Loucy (cell line): ENCODE results near the gene MYOF.

Experiments used
- H2AFZ ChIP-seq: fragments of 200-600 bp; sonication (generic); 2 replicates; pipeline ENCODE4 v1.6.0; 2016; ENCODE audit warnings: antibody characterized with exemption, mild to moderate bottlenecking, low read length, moderate library complexity
- H3F3A ChIP-seq: fragments of 200-600 bp; 2 replicates; pipeline ENCODE4 v1.6.0; 2016; ENCODE audit warnings: antibody characterized with exemption, low read depth, mild to moderate bottlenecking
- H3K27me3 ChIP-seq: fragments of 200-600 bp; sonication (generic); 2 replicates; pipeline ENCODE4 v1.6.1; 2014; ENCODE audit warnings: low read length, mild to moderate bottlenecking; ENCODE audit not compliant: insufficient read depth, poor library complexity, severe bottlenecking
- H3K36me3 ChIP-seq: fragments of 200-600 bp; sonication (generic); 2 replicates; pipeline ENCODE4 v1.6.1; 2016; ENCODE audit warnings: low read length; ENCODE audit not compliant: insufficient read depth
- H3K4me1 ChIP-seq: fragments of 200-600 bp; sonication (generic); 2 replicates; pipeline ENCODE4 v1.5.1; 2014; ENCODE audit warnings: low read length, mild to moderate bottlenecking; ENCODE audit not compliant: insufficient read depth, poor library complexity, severe bottlenecking
- H3K4me2 ChIP-seq: fragments of 200-600 bp; sonication (generic); 2 replicates; pipeline ENCODE4 v1.6.0; 2014; ENCODE audit warnings: antibody characterized with exemption, low read length, low read depth, mild to moderate bottlenecking; ENCODE audit not compliant: poor library complexity, severe bottlenecking
- H3K4me3 ChIP-seq: fragments of 200-600 bp; sonication (generic); 2 replicates; pipeline ENCODE4 v1.5.1; 2014; ENCODE audit warnings: low read length, mild to moderate bottlenecking, mixed read lengths; ENCODE audit not compliant: poor library complexity, severe bottlenecking
- H3K79me2 ChIP-seq: fragments of 200-600 bp; sonication (generic); 2 replicates; pipeline ENCODE4 v1.6.1; 2014; ENCODE audit warnings: low read length; ENCODE audit not compliant: insufficient read depth
- H3K9ac ChIP-seq: fragments of 200-600 bp; sonication (generic); 2 replicates; pipeline ENCODE4 v1.6.0; 2014; ENCODE audit warnings: mild to moderate bottlenecking, low read depth, low read length, moderate library complexity; ENCODE audit not compliant: poor library complexity, severe bottlenecking
- H3K9me2 ChIP-seq: fragments of 200-600 bp; sonication (generic); replicated peaks from 2 replicates; pipeline ENCODE4 v1.6.1; 2016; ENCODE audit warnings: low read depth, low read length, mixed read lengths
- H3K9me3 ChIP-seq: fragments of 200-600 bp; sonication (generic); 2 replicates; pipeline ENCODE4 v1.6.1; 2014; ENCODE audit warnings: mild to moderate bottlenecking, antibody characterized with exemption, low read length, low read depth; ENCODE audit not compliant: insufficient read depth
- H4K20me1 ChIP-seq: fragments of 200-600 bp; sonication (generic); 2 replicates; pipeline ENCODE4 v1.6.0; 2014; ENCODE audit warnings: antibody characterized with exemption, low read length, mild to moderate bottlenecking; ENCODE audit not compliant: insufficient read depth, poor library complexity, severe bottlenecking
- CTCF ChIP-seq: fragments of 200-600 bp; sonication (generic); conservative IDR thresholded peaks from 2 replicates; pipeline ENCODE4 v1.5.1; 2014; ENCODE audit warnings: mild to moderate bottlenecking, antibody characterized with exemption, low read length
- EZH2phosphoT487 ChIP-seq: fragments of 200-600 bp; IDR thresholded peaks from 2 replicates; pipeline ENCODE4 v1.6.1; 2018; ENCODE audit warnings: antibody characterized with exemption, mild to moderate bottlenecking, moderate library complexity, borderline replicate concordance

The MYOF gene

GRCh38 chr10:93299195-93299594 lies 182.9 kb downstream of the MYOF start:
- H3K4me3 ChIP-seq: no peak overlapping the region
- H3K9me2 ChIP-seq: no peaks in the 10 kb centered on the region
- H4K20me1 ChIP-seq: no peaks in the 10 kb centered on the region
- TF ChIP-seq CTCF (no peak), EZH2phosphoT487 (no peak)
- no peaks in the 10 kb centered on the region for H3K79me2 ChIP-seq
- H3K9me3 ChIP-seq: no peaks in the 10 kb centered on the region
- no peak overlapping the region for H2AFZ ChIP-seq
- no peaks in the 10 kb centered on the region for H3K36me3 ChIP-seq
- no peak overlapping the region for H3K4me2 ChIP-seq
- no peaks in the 10 kb centered on the region for H3K27me3 ChIP-seq
- H3K4me1 ChIP-seq: no peaks in the 10 kb centered on the region
- no peak overlapping the region for H3K9ac ChIP-seq
- H3F3A ChIP-seq: no peaks in the 10 kb centered on the region

- no peak overlapping the region for H3K4me3 ChIP-seq
- no peaks in the 10 kb centered on the region for H3K36me3 ChIP-seq
- no peaks in the 10 kb centered on the region for H3F3A ChIP-seq
- no peaks in the 10 kb centered on the region for H3K9me3 ChIP-seq
- H3K9ac ChIP-seq: no peak overlapping the region
- no peaks in the 10 kb centered on the region for H4K20me1 ChIP-seq
- H3K27me3 ChIP-seq: no peaks in the 10 kb centered on the region
- H3K4me2 ChIP-seq: no peak overlapping the region
- H3K9me2 ChIP-seq: no peaks in the 10 kb centered on the region
- H3K4me1 ChIP-seq: no peaks in the 10 kb centered on the region
- H2AFZ ChIP-seq: no peak overlapping the region
- no peaks in the 10 kb centered on the region for H3K79me2 ChIP-seq
- TF ChIP-seq CTCF: no peak
- TF ChIP-seq EZH2phosphoT487: no peak
Observed at GRCh38 chr10:93296151-93296550, 186.0 kb downstream of the MYOF start.

GRCh38 chr10:93293999-93294398 lies 188.1 kb downstream of the MYOF start:
- Histone ChIP-seq H3K79me2 (no peaks in the 10 kb centered on the region), H2AFZ (no peak overlapping the region), H3K9me3 (no peaks in the 10 kb centered on the region), H3K4me1 (no peaks in the 10 kb centered on the region), H3F3A (no peaks in the 10 kb centered on the region), H3K36me3 (no peaks in the 10 kb centered on the region), H3K9me2 (no peaks in the 10 kb centered on the region), H4K20me1 (no peaks in the 10 kb centered on the region), H3K4me2 (no peak overlapping the region), H3K9ac (no peak overlapping the region), H3K27me3 (no peaks in the 10 kb centered on the region), H3K4me3 (no peak overlapping the region)
- TF ChIP-seq EZH2phosphoT487 (no peak), CTCF (no peak)
